Loucy (cell line): ENCODE measurements around the gene TTYH3.

ENCODE experiments used
- H2AFZ ChIP-seq: fragments of 200-600 bp; sonication (generic); 2 replicates; pipeline ENCODE4 v1.6.0; 2016; ENCODE audit warnings: antibody characterized with exemption, mild to moderate bottlenecking, low read length, moderate library complexity
- H3F3A ChIP-seq: fragments of 200-600 bp; 2 replicates; pipeline ENCODE4 v1.6.0; 2016; ENCODE audit warnings: antibody characterized with exemption, low read depth, mild to moderate bottlenecking
- H3K27me3 ChIP-seq: fragments of 200-600 bp; sonication (generic); 2 replicates; pipeline ENCODE4 v1.6.1; 2014; ENCODE audit warnings: low read length, mild to moderate bottlenecking; ENCODE audit not compliant: insufficient read depth, poor library complexity, severe bottlenecking
- H3K36me3 ChIP-seq: fragments of 200-600 bp; sonication (generic); 2 replicates; pipeline ENCODE4 v1.6.1; 2016; ENCODE audit warnings: low read length; ENCODE audit not compliant: insufficient read depth
- H3K4me1 ChIP-seq: fragments of 200-600 bp; sonication (generic); 2 replicates; pipeline ENCODE4 v1.5.1; 2014; ENCODE audit warnings: low read length, mild to moderate bottlenecking; ENCODE audit not compliant: insufficient read depth, poor library complexity, severe bottlenecking
- H3K4me2 ChIP-seq: fragments of 200-600 bp; sonication (generic); 2 replicates; pipeline ENCODE4 v1.6.0; 2014; ENCODE audit warnings: antibody characterized with exemption, low read length, low read depth, mild to moderate bottlenecking; ENCODE audit not compliant: poor library complexity, severe bottlenecking
- H3K4me3 ChIP-seq: fragments of 200-600 bp; sonication (generic); 2 replicates; pipeline ENCODE4 v1.5.1; 2014; ENCODE audit warnings: low read length, mild to moderate bottlenecking, mixed read lengths; ENCODE audit not compliant: poor library complexity, severe bottlenecking
- H3K79me2 ChIP-seq: fragments of 200-600 bp; sonication (generic); 2 replicates; pipeline ENCODE4 v1.6.1; 2014; ENCODE audit warnings: low read length; ENCODE audit not compliant: insufficient read depth
- H3K9ac ChIP-seq: fragments of 200-600 bp; sonication (generic); 2 replicates; pipeline ENCODE4 v1.6.0; 2014; ENCODE audit warnings: mild to moderate bottlenecking, low read depth, low read length, moderate library complexity; ENCODE audit not compliant: poor library complexity, severe bottlenecking
- H3K9me2 ChIP-seq: fragments of 200-600 bp; sonication (generic); replicated peaks from 2 replicates; pipeline ENCODE4 v1.6.1; 2016; ENCODE audit warnings: low read depth, low read length, mixed read lengths
- H3K9me3 ChIP-seq: fragments of 200-600 bp; sonication (generic); 2 replicates; pipeline ENCODE4 v1.6.1; 2014; ENCODE audit warnings: mild to moderate bottlenecking, antibody characterized with exemption, low read length, low read depth; ENCODE audit not compliant: insufficient read depth
- H4K20me1 ChIP-seq: fragments of 200-600 bp; sonication (generic); 2 replicates; pipeline ENCODE4 v1.6.0; 2014; ENCODE audit warnings: antibody characterized with exemption, low read length, mild to moderate bottlenecking; ENCODE audit not compliant: insufficient read depth, poor library complexity, severe bottlenecking
- EZH2phosphoT487 ChIP-seq: fragments of 200-600 bp; IDR thresholded peaks from 2 replicates; pipeline ENCODE4 v1.6.1; 2018; ENCODE audit warnings: antibody characterized with exemption, mild to moderate bottlenecking, moderate library complexity, borderline replicate concordance
- TF ChIP-seq, protein P1 (sequence below): fragments of 200-600 bp; sonication (generic); conservative IDR thresholded peaks from 2 replicates; pipeline ENCODE4 v1.5.1; 2014; ENCODE audit warnings: mild to moderate bottlenecking, antibody characterized with exemption, low read length

TTYH3 gene

DNA sequence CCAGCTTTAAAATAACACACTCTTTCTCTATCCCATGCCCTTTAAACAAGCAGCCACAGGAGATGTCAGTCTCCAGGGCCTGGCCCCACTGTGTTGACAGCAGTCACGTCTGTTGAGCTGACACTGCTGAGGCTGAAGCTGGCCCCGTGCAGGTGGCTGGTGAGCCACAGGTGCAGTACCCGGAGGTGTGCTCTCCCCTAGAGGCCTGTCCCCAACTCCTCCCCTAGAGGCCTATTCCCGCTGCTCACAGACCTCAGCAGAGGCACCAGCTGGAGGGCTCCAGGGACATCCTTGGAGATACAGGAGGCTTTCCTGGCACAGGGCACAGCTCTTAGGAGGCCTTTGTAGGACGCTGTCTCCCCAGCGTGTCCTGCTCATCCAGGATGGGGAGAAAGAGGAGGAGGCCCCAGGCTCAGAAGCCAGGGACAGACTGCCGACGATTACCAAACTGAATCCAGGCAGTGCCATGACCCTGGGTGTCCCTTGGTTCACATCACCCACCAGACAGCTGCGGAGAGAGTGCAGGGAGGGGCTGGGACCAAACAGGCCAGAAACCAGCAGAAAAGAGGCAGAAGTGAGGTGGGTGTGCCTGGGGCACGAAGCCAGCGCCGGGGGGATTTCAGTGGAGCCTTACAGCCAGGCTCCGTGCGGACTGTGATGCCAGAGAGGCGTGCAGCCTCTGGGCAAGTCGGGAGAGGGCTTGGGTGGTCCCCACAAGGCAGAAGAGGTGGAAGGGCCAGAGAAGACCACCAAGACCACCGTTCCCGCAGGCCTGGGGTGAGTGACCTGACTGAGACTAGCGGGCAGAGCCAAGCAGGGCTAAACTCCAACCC lies 18.5 kb upstream of the TTYH3 start:
- TF ChIP-seq, protein P1, sequence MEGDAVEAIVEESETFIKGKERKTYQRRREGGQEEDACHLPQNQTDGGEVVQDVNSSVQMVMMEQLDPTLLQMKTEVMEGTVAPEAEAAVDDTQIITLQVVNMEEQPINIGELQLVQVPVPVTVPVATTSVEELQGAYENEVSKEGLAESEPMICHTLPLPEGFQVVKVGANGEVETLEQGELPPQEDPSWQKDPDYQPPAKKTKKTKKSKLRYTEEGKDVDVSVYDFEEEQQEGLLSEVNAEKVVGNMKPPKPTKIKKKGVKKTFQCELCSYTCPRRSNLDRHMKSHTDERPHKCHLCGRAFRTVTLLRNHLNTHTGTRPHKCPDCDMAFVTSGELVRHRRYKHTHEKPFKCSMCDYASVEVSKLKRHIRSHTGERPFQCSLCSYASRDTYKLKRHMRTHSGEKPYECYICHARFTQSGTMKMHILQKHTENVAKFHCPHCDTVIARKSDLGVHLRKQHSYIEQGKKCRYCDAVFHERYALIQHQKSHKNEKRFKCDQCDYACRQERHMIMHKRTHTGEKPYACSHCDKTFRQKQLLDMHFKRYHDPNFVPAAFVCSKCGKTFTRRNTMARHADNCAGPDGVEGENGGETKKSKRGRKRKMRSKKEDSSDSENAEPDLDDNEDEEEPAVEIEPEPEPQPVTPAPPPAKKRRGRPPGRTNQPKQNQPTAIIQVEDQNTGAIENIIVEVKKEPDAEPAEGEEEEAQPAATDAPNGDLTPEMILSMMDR, result no peak
- no peak for TF ChIP-seq EZH2phosphoT487
- no peaks in the 10 kb centered on the region for H4K20me1 ChIP-seq
- H3F3A ChIP-seq, result no peaks in the 10 kb centered on the region
- H3K9me3 ChIP-seq, result no peaks in the 10 kb centered on the region
- H3K4me1 ChIP-seq, result no peaks in the 10 kb centered on the region
- H3K4me3 ChIP-seq, result no peak overlapping the region
- no peak overlapping the region for H3K9ac ChIP-seq
- no peaks in the 10 kb centered on the region for H3K79me2 ChIP-seq
- no peaks in the 10 kb centered on the region for H3K27me3 ChIP-seq
- no peak overlapping the region for H3K4me2 ChIP-seq
- no peaks in the 10 kb centered on the region for H3K9me2 ChIP-seq
- no peak overlapping the region for H2AFZ ChIP-seq
- no peaks in the 10 kb centered on the region for H3K36me3 ChIP-seq

DNA sequence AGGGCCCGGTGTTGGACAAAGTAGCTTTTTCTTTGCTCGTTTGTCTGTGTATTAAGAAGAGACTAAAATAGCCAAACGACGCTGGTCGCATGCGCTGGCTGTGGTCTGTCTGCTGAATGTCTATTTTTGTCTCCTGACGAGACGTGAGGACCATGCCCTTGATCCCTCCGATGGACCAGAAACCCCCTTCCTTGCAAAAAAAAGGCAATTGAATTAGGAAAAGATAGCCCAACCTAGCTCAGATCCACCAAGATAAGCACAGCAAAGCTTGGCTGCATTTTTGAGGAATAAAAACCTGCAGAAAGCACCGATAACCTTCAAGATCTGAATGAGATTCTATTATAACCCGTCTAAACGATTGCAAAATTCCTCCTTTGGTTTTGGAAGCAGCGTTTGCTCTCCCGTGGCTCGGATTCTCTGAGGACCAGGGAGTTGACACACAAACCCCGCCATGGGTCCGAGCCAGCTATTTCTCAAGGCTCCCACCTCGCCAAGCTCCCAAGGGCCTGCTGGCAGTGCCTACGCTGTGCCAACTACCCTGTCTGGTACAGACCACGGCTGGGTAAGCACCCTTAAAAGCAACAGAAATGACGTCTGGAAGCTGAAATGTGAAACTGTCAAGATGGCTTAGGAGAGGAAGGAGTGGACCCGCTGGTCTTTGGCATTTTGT lies 17.7 kb upstream of the TTYH3 start:
- no peak overlapping the region for H3K4me2 ChIP-seq
- no peak overlapping the region for H3K9ac ChIP-seq

DNA sequence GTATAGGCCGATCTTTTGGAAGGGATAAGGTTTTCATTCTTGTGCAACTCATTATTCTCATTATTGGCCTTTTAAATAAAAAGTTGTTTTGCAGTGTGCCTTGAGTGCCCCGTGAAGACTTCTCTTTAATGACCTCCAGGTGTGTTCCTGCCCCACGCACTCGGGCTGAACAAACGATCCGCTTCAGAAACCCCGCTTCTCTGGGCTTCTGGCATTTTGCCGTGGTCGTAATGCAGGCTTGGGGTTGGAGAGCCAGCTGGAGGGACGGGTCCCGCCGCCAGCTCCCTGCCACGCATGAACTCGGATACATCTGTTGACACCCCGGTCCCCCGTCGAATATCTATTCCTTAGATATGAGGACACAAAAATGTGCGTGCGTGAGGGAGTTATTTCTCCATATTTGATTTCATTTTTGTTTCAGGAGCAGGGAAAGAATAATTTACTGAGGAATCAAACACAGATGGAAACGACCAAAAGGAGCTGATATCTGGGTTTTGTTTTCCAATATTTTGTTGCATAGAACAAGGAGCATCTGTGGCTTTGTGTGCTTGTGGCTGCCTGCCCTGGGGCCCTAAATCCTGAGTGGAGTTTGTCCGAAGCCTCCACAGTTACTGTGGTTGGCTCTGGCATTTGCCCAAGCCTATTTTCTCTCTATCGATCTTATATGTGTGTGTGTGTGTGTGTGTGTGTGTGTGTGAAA lies 17.0 kb upstream of the TTYH3 start:
- Histone ChIP-seq H4K20me1 (no peaks in the 10 kb centered on the region), H3K36me3 (no peaks in the 10 kb centered on the region), H3K4me3 (no peak overlapping the region), H3K27me3 (no peaks in the 10 kb centered on the region), H3K9ac (no peak overlapping the region), H3K4me1 (no peaks in the 10 kb centered on the region), H3K9me2 (no peaks in the 10 kb centered on the region), H2AFZ (no peak overlapping the region), H3K4me2 (no peak overlapping the region), H3F3A (no peaks in the 10 kb centered on the region), H3K9me3 (no peaks in the 10 kb centered on the region), H3K79me2 (no peaks in the 10 kb centered on the region)
- TF ChIP-seq, protein P1, result no peak
- TF ChIP-seq EZH2phosphoT487, result no peak

More for the DNA sequence above, 17.7 kb upstream of the TTYH3 start:
- Histone ChIP-seq H3K79me2 (no peaks in the 10 kb centered on the region), H3K36me3 (no peaks in the 10 kb centered on the region), H3K4me3 (no peak overlapping the region), H2AFZ (no peak overlapping the region), H3K9me3 (no peaks in the 10 kb centered on the region), H3K9me2 (no peaks in the 10 kb centered on the region), H3K27me3 (no peaks in the 10 kb centered on the region), H3F3A (no peaks in the 10 kb centered on the region), H4K20me1 (no peaks in the 10 kb centered on the region), H3K4me1 (no peaks in the 10 kb centered on the region)
- TF ChIP-seq, protein P1, result no peak
- no peak for TF ChIP-seq EZH2phosphoT487
